ENCODE results near the gene PIK3C3.
"Not testable (repeated sequence)": the region's sequence is repeated elsewhere in the genome, so short reads cannot be mapped to it uniquely, and the experiment has no call there.

PIK3C3 gene

DNA sequence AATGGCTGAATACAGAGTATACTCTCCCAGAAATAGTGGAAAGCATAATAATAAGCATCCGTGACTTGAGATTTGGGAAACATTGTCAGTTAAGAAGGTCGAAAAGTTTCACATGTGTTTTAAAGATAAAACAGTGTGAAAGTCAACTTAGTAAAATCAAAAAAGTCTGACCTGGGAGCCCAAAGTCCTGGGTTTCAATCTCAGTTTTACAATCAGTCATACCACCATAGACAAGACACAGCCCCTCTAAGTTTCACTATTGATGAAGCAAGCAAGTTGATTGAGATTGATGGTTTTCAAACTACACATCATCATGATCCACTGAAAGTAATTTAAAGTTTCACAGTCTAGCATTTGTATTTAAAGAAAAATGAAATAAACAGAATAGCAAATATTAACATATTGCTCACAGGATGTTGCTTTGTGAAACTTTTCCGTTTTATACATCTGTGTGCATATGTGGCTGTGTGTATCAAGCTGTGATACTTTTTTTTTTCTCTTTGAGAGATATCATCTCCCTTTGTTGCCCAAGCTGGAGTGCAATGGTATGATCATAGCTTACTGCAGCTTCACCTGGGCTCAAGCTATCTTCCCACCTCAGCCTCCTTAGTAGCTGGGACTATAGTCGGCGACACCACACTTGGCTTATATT lies 71.1 kb downstream of the PIK3C3 start:
- DNase-seq: no peak

DNA sequence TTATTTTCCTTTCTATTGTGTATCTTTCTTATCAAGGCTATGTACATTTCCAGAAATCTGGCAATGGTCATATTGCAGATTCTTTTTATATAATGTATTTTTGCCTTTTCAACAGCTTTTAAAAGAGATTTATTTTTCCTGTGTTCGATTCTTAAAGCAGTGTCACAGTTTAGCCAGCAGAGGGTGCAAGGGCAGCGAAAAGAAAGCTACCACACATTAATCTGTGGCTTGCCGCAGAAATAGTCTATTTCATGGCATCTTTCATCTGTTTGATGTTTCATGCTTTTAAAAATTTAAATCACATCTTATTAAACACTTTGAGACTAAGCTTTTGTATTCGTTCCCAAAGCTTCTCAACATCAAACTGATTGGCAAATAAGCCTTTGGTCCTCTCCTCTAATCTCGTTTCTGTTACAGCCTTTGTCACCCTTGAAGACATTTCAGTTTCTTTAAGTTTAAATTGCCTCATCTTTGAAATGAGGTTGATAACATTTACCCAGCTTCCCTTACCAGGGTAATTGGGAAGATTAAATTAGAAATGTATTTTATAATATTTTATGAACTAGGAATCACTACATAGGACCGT lies 73.3 kb downstream of the PIK3C3 start:
- no peak for DNase-seq

DNA sequence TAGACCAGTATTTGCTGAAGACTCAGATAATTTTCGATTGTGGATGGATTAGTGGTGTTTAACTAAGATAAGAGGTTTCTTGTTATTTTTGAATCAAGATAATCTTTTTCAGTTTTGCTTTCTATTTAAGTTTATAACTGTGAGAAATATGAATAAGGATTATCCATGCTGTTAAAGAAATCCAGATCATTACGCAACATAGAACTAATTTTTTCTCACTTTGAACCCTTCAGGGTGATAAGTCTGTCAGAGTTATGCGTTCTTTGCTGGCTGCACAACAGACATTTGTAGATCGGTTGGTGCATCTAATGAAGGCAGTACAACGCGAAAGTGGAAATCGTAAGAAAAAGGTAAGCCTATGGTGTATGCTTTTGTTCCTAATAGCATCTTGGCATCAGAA lies 74.1 kb downstream of the PIK3C3 start:
- no peak for DNase-seq

DNA sequence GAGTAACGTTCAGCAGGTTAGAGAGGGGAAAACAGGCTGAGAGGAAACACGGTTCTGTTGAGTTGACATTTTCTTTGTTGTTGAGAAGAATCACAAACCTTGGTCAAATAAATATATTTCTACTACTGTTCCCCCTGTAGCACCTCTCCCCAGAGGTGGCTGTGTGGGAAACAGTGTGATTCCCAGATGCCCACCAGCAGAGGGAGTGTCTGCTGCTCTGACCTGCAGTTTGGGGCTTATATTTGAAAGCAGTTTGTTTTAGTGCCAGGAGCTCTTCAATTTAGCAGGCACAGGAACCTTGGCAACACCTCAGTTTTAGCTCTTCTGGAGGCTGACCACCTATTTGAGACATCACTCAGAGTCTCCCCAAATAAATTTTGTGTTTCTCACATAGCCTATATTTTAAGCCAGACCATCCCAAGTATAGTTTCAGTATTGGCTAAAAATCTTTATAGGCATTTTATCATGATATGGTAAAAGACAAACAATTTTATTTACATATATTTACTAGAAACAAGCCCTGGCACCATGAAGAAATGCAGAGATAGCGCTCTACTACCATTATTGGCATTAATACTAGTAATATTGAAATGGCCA lies 75.7 kb downstream of the PIK3C3 start:
- DNase-seq: no peak

DNA sequence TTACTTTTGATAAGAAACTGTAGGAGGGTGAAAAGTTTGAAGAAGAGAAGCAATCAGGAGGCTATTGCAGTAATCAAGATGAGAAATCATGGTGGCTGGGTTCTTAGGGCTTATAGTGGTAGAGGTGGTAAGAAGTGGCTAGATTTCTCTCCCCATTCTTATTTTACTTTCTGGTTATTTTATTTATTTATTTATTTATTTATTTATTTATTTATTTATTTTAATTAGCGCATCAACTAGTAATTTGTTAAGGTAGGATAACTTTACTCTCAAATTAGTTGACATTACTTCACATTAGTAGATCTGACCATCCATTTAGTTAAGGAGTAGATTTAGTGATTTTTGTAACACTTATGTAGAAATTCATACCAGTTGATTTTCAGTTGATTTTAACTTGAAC lies 77.4 kb downstream of the PIK3C3 start:
- DNase-seq: no peak

DNA sequence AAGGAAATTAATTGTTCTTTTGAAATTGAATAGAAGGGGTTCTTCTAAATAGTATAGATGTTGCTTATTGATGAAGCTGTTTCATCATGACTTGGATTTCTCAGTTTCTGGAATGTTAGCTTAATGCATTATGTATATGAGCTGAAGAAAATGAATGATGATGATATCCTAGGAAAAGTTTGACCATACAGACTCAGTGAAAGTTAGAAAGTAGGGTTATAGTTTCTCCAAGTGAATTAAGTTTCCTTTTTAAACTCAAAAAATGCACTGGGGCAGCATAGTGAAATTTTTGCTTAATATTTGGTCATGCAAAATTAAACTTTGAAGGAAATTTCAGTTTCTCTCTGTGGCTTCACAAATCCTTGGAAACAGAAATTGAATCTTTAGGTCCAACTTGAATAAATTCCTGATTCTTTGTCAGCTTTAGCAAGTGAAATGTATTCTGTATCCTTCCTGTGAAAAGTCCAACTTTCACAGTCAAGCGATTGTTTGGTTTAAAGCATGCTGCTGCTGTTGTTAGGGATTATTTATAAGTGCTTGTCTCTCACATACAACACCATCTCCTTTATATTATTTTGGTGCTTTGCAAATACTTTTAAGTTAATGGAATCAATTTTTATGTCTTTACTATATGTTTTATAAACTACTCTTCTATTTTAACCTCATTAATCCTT lies 78.2 kb downstream of the PIK3C3 start:
- DNase-seq: no peak

DNA sequence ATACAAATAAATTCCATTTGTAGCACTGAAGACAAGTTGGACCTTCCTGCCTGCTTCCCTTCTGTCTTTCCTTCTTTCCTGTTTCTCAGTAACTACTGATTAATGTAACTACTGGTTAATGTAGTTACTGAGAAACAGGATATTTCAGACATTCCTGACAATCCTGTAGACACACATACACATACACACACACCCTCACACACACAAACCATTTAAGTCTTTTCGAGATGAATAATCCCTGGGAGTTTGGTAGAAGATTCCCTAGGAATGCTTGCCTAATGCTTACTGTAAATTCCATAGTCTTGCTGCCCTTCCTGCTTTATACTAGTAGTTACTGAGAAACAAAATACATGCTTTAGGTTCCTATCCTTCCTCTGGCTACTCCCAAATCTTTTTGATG lies 83.9 kb downstream of the PIK3C3 start:
- DNase-seq: no peak

DNA sequence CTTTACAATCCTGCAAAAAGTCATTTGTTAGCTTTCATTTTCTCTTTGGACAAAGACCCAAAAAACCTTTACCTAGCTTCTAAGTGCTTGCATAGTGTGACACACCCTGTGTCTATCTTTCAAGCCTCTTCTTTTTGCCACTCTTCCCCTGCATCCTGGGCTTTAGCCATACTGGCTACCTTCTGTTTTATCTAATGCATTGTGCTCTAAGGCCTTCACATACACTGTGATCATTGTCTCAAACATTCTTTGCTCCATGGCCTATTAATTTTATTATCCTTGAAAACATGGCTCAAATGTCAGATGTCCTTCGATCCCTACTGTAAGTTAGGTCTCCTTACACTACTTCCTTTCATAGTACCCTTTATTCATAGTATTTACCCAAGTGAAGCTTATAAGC lies 84.4 kb downstream of the PIK3C3 start:
- DNase-seq: no peak

DNA sequence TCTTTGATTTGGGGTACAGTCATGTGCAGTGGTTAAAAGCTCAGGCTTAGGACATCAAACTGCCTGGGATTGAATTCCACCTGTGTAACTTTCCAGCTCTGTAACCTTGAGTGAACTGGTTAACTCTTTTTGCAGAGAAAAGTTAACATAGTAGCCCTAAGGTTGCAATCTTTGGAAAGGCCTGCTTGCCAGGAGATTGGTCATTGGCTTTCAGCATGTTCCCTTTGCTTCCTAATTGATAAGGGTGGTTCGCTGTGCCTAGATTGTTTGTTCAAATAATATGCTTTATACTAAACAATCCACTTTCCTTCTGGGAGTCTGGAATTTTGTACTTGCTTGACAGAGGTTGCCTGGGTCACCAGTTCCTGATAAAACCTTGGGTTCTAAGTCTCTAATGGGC lies 86.8 kb downstream of the PIK3C3 start:
- no peak for DNase-seq

DNA sequence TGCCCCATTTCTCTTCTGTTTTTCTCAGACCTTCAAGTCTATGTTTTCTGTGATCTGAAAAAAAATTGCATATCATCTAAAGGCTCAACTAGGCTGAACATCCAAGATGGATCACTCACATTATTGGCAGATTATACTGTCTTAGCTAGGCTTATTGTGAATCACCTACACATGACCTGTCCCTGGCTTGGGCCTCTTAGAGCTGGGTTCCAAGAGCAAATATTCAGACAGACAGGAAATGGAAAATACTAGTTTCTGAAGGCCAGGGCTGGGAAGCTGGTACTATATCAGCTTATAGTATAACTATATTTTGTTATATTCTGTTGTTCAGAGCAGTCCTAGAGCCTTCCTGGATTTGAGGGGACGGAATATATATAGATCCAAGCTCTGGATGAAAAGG lies 90.3 kb downstream of the PIK3C3 start:
- DNase-seq: no peak

DNA sequence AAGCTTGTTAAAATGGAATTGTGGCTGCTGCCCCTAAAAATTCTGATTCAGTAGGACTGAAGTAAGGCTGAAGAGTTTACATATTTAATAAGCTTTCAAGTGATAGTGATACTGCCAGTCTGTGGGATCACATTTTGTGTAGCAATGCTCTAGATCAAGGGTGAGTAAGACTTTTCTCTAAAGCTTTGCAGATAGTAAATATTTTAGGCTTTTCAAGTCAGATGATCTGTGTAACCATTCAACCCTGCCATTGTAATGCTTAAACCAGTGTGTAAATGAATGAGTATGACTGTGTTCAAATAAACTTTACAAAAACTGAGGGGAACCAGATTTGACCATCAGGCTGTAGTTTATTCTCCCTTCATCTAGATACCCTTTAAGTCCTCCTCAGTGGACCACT lies 92.7 kb downstream of the PIK3C3 start:
- DNase-seq: no peak

DNA sequence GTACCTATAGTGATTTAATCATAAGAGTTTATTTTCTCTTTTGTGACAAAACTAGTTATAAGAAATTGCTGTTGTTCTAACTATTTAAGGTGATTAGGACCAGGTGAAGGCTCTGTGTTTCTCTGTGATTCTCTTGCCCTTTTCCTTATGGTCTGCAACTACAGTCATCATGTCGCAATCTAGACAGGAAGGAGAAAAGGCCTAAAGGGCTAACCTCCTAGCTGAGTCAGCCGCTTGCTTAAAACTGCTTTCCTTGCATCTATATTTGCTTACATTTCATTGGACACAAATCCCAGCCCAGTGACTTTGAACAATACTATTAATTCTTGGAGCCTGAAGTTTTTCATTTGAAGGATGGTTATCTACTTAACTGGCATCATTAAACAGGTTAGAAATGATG lies 93.1 kb downstream of the PIK3C3 start:
- DNase-seq: no peak

DNA sequence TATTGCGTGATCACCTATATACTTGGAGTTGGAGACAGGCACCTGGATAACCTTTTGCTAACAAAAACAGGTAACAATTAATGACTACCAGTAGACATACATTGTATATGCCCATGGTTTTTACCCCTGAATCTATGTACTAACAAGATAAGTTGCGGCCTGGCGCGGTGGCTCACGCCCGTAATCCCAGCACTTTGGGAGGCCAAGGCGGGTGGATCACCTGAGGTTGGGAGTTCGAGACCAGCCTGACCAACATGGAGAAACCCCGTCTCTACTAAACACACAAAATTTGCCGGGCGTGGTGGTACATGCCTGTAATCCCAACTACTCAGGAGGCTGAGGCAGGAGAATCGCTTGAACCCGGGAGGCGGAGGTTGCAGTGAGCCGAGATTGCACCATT lies 94.5 kb downstream of the PIK3C3 start:
- DNase-seq: not testable (repeated sequence)

DNA sequence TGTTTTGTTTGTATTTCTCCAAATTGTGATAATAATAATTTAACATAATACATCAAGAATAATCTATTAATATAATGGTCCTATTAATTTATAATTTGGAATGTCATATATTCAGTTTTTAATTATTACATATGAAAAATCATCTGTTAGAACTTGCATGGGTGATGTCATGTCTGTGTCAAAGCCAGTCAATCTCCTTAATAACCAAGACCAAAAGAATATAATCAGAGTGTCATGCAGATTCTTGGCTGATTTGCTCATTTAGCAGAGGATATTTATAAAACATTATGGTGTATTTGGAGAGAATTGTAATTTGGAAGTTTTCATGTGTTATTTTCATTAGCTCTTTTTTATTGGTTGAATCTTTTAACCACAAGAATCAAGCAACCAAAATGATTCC lies 96.4 kb downstream of the PIK3C3 start:
- no peak for DNase-seq

DNA sequence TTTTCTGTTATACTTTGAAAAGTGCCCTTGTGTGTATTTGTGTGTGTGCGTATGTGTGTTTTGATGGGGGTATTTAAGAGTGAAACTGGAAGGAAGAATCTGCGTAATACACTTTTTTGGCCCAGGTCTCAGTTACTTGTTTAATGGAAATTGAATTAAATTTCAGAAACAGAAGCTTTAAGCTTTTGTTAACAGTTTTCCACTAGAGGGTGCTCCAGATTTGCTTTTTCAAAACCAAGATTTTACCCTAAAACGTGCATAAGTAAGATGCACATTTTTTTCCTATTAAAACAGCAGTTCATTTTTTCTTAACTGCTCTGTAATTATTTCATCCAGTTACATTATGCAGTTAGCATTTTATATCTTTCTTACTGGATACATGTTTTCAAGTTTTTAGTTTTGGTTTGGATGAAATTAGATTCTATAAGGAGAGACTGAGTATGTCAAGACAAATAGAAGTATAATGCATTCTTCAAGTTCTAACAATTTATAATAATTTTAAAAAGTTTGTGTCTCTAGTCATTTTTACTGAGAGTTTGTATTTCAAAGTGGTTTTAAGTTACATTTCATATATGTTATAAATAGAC lies 97.2 kb downstream of the PIK3C3 start:
- DNase-seq: no peak

DNA sequence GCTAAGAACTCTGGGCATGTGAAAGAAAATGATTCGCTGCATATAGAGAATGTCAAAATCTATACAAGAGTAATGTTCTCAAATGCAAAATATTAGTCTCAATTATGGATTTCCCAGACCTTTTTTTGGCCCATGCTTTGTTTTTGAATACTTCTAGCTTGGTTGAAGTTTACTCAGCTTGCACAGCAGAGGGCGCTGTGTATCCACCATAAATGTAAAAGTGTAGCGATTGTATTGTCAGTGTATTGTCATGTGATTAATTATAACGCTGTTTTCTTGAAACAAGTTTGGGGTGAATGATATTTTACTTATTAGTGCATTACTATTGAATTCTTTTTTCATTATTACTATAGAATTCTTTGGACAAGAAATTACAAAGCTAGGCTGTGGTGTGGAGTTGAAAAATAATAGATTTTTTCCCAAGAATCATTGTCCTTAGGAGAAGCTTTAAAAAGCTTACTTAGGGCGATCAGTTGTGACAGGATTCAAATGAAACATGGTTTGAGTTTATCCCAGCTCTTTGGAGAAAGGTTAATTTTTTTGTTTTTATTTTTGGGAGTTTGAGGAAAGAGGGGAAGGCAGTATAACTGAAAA lies 98.3 kb downstream of the PIK3C3 start:
- DNase-seq: no peak

DNA sequence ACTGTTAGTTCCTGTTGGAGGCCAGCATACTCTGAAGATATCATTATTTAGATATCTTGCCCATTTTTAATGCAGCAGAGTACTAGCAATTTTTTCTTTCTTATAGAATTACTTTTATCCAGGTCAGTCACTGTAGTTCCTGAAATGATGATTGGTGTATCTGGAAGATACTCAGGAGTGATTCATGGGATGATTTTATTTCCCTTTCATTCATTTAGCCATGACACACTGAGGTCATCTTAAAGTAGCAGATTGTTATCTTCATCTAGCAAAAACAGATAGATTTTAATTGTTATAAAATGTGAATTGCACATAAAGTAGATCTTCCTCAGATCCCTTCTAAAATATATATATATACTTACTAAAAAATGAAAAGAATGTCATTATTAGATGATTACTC lies 109.1 kb downstream of the PIK3C3 start:
- no peak for DNase-seq

DNA sequence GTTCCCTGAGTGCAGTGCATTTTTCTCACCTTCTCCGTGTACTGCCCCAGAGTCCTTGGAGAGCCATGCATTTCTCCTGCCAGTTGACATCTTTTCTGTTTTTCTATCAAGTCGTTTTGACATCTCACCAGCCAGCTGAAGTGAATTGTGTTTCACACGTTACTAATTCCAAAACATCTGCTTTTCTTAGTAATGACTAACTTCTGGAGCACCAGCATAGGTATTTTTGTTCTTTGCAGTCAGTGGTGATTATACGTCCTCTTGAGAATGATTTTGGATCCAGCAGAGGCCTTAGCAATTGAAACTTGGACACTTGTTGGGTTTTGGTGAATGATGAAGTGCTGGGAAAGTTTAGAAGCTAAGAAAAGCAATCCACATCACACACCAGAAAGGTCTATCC lies 112.5 kb downstream of the PIK3C3 start:
- no peak for DNase-seq

DNA sequence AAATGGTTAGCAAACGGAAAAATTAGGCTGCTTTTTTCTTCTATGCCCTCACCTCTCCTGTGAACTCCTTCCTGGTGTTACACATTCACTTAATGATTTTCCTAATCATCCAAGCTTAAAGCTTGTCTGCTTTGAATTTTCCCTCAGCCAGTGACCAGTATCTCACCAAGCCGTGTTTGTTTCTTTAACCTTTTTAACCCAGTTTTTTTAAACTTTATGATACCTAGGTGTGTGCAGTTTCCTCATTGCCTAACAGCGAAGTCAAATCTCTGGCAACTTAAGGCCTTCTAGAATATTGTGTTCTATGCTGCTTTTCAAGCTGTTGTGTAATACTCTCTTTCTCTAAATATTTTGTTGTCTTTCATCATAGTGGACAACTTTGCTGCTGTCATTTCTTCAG lies 113.0 kb downstream of the PIK3C3 start:
- no peak for DNase-seq

DNA sequence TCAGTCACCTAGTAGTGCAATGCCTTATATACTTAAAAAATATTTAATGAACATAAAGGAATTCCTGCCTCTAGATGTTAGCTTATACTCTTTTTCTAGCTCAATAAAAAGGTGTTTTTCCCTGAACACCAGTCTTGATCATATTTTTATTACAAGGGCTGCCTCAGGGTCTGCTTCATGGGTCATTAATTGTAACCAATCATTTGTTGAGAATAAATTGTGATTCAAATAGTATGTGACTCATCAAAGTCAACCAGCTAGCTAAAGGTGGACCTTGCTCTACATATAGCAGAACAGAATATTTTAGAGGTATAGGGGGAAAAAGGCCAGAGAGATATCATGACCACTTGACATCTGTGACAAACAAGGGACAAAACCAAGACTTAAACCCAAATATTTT lies 114.0 kb downstream of the PIK3C3 start:
- no peak for DNase-seq

DNA sequence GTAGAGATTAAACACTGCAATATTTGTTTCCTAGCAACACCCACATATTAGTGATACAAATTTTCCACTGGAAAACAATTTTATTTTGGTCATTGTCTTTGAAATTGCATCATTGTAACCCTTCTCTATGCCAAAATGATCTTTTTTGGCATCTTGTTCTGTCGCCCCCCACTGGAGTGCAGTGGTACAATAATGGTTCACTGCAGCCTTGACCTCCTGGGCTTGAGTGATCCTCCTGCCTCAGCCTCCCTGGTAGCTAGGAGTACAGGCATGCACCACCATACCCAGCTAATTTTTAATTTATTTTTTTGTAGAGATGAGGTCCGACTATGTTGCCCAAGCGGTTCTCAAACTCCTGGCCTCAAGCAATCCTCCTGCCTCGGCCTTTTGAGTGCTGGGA lies 117.4 kb downstream of the PIK3C3 start:
- no peak for DNase-seq

DNA sequence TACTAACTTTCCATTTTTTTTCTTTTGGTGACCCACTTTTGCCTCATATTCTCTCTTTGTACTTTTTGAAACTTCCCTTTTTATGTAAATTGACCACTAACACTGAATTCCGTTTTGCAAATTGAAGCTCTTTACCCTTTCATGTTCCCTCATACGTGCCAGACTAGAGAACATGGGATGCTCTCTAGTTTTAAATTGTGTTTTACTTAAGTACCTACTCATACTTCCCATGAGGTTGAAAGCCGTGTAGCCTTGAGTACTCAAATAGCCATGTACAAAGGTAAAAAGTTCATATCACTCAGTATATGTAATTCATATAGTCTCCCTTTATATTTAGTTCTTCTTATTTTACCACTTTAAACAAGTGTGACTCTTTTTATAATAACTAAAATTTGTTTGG lies 119.7 kb downstream of the PIK3C3 start:
- no peak for DNase-seq

DNA sequence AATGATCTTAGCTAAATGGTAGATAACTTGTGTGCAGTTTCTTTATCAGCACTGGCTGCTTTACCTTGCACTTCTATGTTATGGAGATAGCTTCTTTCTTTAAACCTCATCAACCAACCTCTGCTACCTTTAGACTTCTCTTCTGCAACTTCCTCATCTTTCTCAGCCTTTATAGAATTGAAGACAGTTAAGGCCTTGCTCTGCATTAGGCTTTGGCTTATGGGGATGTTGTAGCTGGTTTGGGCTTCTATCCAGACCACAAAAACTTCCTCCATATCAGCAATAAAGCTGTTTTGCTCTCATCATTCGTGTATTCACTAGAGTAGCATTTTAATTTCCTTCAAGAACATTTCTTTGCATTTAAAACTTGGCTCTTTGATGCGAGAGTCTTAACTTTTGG lies 123.7 kb downstream of the PIK3C3 start:
- DNase-seq: no peak

DNA sequence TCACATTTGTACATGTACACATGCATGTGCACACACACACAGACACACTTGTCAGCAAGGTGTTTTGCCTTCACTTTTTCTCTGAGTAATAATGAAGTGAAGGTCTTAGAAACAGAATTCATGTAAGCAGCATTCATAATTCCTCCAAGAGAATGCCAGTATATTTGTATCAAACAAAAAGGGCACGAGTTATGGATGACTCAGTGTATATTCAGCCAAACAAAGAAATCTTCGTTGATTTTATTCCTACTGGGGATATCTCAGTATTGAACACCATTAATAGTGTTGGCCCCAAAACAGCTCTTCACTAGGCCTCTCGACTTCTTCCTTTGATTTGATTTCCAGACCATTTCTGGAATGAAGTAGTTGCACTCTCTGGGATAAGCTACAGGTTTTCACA lies 125.3 kb downstream of the PIK3C3 start:
- no peak for DNase-seq

Data from DMS79 treated with DMSO at 0.1 percent for 48 hours (cell line).